Measurements from ENCODE around the gene MRPS31. TPM values are rescaled to one million over a fixed set of nuclear protein-coding genes. Genes with fewer than 3 reads are reported as not detected.
A peak's percentile ranks its signal among the peaks of the same experiment; 100 is the strongest.

MRPS31 gene
- 18.8 and 25.1 TPM in 2 replicates for total RNA-seq (2012; rRNA removed)

DNA sequence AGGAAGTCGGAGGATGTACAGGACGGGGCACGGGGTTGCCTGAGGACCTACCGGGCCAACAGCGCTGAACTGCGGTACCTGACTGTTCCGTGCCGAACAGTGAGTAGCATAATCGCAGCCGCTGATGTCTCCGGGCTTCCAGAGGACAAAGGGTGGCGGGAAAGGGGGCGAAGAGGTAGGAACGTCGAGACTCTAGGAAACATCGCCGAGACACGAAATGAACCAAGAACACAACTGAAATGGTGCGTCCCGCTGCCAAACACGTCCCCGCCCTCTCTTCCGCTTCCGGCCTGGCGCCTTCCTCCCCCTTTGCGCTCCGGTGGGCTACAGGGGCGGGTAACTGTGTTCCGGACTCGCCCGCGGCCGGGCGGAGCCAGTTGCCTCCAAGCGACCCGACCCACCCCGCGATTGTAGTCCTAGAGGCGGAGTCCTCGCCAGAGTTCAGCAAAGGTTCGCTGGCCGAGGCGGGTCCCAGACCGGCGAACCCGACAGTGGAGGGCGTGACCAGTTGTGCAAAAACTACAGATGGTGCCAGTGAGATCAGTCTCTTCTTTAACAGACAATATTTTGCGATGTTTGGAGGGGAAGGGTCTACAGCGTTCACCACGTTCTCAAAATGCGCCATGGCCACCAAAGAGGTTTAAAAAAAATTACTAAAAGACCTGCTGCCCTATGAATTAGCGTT, at the start of gene MRPS31:
Gene MRPS31 (minus strand): TSS at position 257 of the 685 bp plus-strand sequence. CDS start 54 bp downstream, at position 203.
- no peaks in the 10 kb centered on the region for H3K27me3 ChIP-seq (ENCODE audit: control insufficient read depth, insufficient read depth, low read length)
- H3K4me1 ChIP-seq (ENCODE audit: control insufficient read depth, insufficient read depth, low read length) = peaks cover 7% of the 10 kb centered on the region
- H3K36me3 ChIP-seq (ENCODE audit: insufficient read depth, low read length) = no peaks in the 10 kb centered on the region
- H3K9ac ChIP-seq (ENCODE audit: low read depth, low read length) = peak within 1 kb of the TSS; percentile 89
- H3K4me3 ChIP-seq (ENCODE audit: low read length) = peak within 1 kb of the TSS; percentile 91
- no peaks in the 10 kb centered on the region for H3K9me3 ChIP-seq (replicated peaks; ENCODE audit: low read length)
- H3K4me2 ChIP-seq (ENCODE audit: low read length) = peak within 1 kb of the TSS; percentile 89

GRCh38 chr13:40819797-40820315, 48.9 kb upstream of the MRPS31 start:
- H3K4me2 ChIP-seq (ENCODE audit: low read length) = no peak overlapping the region
- H3K9ac ChIP-seq (ENCODE audit: low read depth, low read length) = no peak overlapping the region
- H3K4me1 ChIP-seq (ENCODE audit: control insufficient read depth, insufficient read depth, low read length) = no peaks in the 10 kb centered on the region
- H3K27me3 ChIP-seq (ENCODE audit: control insufficient read depth, insufficient read depth, low read length) = no peaks in the 10 kb centered on the region
- H3K4me3 ChIP-seq (ENCODE audit: low read length) = no peak overlapping the region
- H3K9me3 ChIP-seq (replicated peaks; ENCODE audit: low read length) = no peaks in the 10 kb centered on the region
- no peaks in the 10 kb centered on the region for H3K36me3 ChIP-seq (ENCODE audit: insufficient read depth, low read length)

GRCh38 chr13:40818926-40819325, 47.9 kb upstream of the MRPS31 start:
- no peaks in the 10 kb centered on the region for H3K9me3 ChIP-seq (replicated peaks; ENCODE audit: low read length)
- H3K4me3 ChIP-seq (ENCODE audit: low read length) = no peak overlapping the region
- no peak overlapping the region for H3K4me2 ChIP-seq (ENCODE audit: low read length)
- no peaks in the 10 kb centered on the region for H3K36me3 ChIP-seq (ENCODE audit: insufficient read depth, low read length)
- no peaks in the 10 kb centered on the region for H3K4me1 ChIP-seq (ENCODE audit: control insufficient read depth, insufficient read depth, low read length)
- H3K27me3 ChIP-seq (ENCODE audit: control insufficient read depth, insufficient read depth, low read length) = no peaks in the 10 kb centered on the region
- H3K9ac ChIP-seq (ENCODE audit: low read depth, low read length) = no peak overlapping the region

DNA sequence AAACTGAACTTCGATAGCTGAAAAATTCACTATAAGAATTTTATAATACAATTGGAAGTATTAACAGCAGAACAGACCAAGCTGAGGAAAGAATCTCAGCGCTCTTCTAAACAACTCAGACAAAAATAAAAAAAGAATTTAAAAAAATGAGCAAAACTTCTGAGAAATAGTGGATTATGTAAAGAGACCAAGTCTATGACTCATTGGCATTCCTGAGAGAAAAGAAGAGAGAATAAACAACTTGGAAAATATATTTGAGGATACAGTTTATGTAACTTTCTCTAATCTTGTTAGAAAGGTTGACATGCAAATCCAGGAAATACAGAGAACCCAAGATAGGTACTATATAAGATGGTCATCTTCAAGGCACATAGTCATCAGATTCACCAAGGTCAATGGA, 43.8 kb upstream of the MRPS31 start:
- Histone ChIP-seq H3K36me3 (ENCODE audit: insufficient read depth, low read length) (peaks cover 9% of the 10 kb centered on the region), H3K4me3 (ENCODE audit: low read length) (no peak overlapping the region), H3K4me2 (ENCODE audit: low read length) (no peak overlapping the region), H3K27me3 (ENCODE audit: control insufficient read depth, insufficient read depth, low read length) (no peaks in the 10 kb centered on the region), H3K9me3 (replicated peaks; ENCODE audit: low read length) (no peaks in the 10 kb centered on the region), H3K9ac (ENCODE audit: low read depth, low read length) (no peak overlapping the region), H3K4me1 (ENCODE audit: control insufficient read depth, insufficient read depth, low read length) (no peaks in the 10 kb centered on the region)

DNA sequence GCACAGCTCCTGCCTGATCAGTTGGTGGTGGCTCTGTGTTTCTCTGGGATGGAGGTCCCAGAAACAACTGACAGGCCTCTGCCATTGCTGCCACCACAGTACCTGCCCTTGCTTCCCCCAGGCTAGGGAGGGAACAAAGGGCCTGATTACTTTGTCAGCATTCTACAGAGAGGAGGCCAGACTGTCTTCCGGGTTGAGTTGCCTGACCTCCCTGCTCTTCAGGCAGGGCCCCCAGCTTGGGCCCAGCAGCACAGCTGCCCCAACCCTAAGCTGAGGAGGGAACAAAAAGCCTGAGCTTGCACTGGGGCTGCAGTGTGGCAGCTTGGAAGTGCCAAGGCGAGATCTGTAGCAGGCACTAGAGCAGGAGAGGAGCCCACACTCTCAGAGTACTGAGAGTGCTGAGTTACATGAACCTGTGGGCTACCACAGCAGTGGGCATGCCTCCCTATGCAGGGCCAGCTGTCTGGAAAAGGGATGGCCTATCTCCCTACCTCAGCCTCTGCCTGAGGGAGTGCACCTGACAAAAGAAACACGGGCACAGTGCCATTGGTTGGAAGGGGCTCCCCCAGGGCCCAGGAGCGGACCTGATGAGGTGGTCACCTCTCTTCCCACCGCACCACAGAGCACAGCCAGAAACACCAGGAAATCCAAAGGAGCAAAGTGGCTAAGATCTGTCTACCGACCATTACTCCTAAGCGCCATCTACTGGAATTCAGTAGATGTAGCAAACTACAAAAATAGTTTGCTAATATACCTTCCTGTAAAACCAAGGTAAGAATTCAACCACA, 42.9 kb upstream of the MRPS31 start:
- Histone ChIP-seq H3K4me1 (ENCODE audit: control insufficient read depth, insufficient read depth, low read length) (no peaks in the 10 kb centered on the region), H3K36me3 (ENCODE audit: insufficient read depth, low read length) (peaks cover 17% of the 10 kb centered on the region), H3K4me2 (ENCODE audit: low read length) (no peak overlapping the region), H3K27me3 (ENCODE audit: control insufficient read depth, insufficient read depth, low read length) (no peaks in the 10 kb centered on the region), H3K9me3 (replicated peaks; ENCODE audit: low read length) (no peaks in the 10 kb centered on the region), H3K4me3 (ENCODE audit: low read length) (no peak overlapping the region), H3K9ac (ENCODE audit: low read depth, low read length) (no peak overlapping the region)

- Histone ChIP-seq H3K9ac (ENCODE audit: low read depth, low read length) (no peak overlapping the region), H3K9me3 (replicated peaks; ENCODE audit: low read length) (no peaks in the 10 kb centered on the region), H3K4me2 (ENCODE audit: low read length) (no peak overlapping the region), H3K4me3 (ENCODE audit: low read length) (no peak overlapping the region), H3K27me3 (ENCODE audit: control insufficient read depth, insufficient read depth, low read length) (no peaks in the 10 kb centered on the region), H3K36me3 (ENCODE audit: insufficient read depth, low read length) (peaks cover 20% of the 10 kb centered on the region), H3K4me1 (ENCODE audit: control insufficient read depth, insufficient read depth, low read length) (no peaks in the 10 kb centered on the region)
These were observed 41.9 kb upstream of the MRPS31 start for GRCh38 chr13:40812724-40813445.

GRCh38 chr13:40812102-40812501, 41.1 kb upstream of the MRPS31 start:
- Histone ChIP-seq H3K9ac (ENCODE audit: low read depth, low read length) (no peak overlapping the region), H3K36me3 (ENCODE audit: insufficient read depth, low read length) (peaks cover 20% of the 10 kb centered on the region), H3K4me1 (ENCODE audit: control insufficient read depth, insufficient read depth, low read length) (no peaks in the 10 kb centered on the region), H3K4me3 (ENCODE audit: low read length) (no peak overlapping the region), H3K4me2 (ENCODE audit: low read length) (no peak overlapping the region), H3K27me3 (ENCODE audit: control insufficient read depth, insufficient read depth, low read length) (no peaks in the 10 kb centered on the region), H3K9me3 (replicated peaks; ENCODE audit: low read length) (no peaks in the 10 kb centered on the region)

DNA sequence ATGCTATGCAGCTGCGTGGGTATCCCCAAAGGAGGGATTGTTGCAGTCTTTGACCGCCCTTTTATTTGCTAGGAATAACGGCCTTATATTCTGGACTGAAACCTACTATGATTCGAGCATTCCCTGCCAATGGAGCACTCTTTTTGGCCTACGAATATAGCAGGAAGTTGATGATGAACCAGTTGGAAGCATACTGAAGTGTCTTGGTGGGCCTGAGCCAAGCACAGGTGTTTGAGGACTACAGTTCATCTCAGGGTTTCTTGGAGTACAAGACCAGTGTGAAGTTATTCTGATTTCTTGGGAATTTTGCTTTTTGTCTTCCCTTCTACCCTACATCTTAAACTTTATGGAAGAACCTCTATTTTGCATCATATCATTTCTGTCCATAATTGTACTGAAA, 38.5 kb upstream of the MRPS31 start:
- Histone ChIP-seq H3K27me3 (ENCODE audit: control insufficient read depth, insufficient read depth, low read length) (no peaks in the 10 kb centered on the region), H3K4me1 (ENCODE audit: control insufficient read depth, insufficient read depth, low read length) (no peaks in the 10 kb centered on the region), H3K4me2 (ENCODE audit: low read length) (no peak overlapping the region), H3K36me3 (ENCODE audit: insufficient read depth, low read length) (peaks cover 27% of the 10 kb centered on the region), H3K9ac (ENCODE audit: low read depth, low read length) (no peak overlapping the region), H3K9me3 (replicated peaks; ENCODE audit: low read length) (no peaks in the 10 kb centered on the region), H3K4me3 (ENCODE audit: low read length) (no peak overlapping the region)

DNA sequence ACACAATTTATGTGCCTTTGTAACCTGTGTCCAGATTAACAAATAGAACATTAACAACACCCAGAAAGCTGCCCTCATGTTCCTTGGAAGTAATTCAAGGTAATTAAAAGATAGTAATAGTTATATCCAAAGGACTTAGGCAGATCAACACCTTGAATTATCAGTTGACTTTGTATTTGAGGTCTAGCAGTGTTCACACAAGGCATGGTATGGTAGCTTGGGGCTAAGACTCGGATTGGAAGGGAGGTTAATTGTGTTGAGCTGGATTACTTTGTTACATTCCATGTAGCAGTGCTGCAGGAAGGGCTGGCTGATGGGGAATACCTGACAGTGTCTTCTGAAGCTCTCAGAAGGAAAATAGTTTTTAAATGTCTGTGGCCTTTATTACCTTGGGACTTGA, 35.3 kb upstream of the MRPS31 start:
- Histone ChIP-seq H3K9ac (ENCODE audit: low read depth, low read length) (no peak overlapping the region), H3K9me3 (replicated peaks; ENCODE audit: low read length) (no peaks in the 10 kb centered on the region), H3K4me2 (ENCODE audit: low read length) (no peak overlapping the region), H3K27me3 (ENCODE audit: control insufficient read depth, insufficient read depth, low read length) (no peaks in the 10 kb centered on the region), H3K4me1 (ENCODE audit: control insufficient read depth, insufficient read depth, low read length) (no peaks in the 10 kb centered on the region), H3K36me3 (ENCODE audit: insufficient read depth, low read length) (peaks cover 46% of the 10 kb centered on the region), H3K4me3 (ENCODE audit: low read length) (no peak overlapping the region)

DNA sequence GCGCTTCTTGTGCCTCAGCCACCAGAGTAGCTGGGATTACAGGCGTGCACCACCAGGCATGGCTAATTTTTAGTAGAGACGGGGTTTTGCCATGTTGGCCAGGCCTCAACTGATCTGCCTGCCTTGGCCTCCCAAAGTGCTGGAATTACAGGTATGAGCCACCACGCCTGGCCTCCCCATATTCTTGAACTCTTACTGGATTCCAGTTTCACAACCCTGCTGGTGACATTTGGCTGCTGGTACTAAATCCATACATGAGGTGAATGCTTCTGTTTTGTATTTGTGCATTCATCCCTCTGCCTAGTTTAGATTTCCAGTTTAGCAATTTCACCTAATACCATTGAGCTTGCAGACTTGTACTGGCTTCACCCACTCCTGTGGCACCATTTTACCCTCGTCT, 32.3 kb upstream of the MRPS31 start:
- H3K4me2 ChIP-seq (ENCODE audit: low read length) = no peak overlapping the region
- no peaks in the 10 kb centered on the region for H3K4me1 ChIP-seq (ENCODE audit: control insufficient read depth, insufficient read depth, low read length)
- peaks cover 44% of the 10 kb centered on the region for H3K36me3 ChIP-seq (ENCODE audit: insufficient read depth, low read length)
- no peaks in the 10 kb centered on the region for H3K9me3 ChIP-seq (replicated peaks; ENCODE audit: low read length)
- H3K27me3 ChIP-seq (ENCODE audit: control insufficient read depth, insufficient read depth, low read length) = no peaks in the 10 kb centered on the region
- no peak overlapping the region for H3K4me3 ChIP-seq (ENCODE audit: low read length)
- H3K9ac ChIP-seq (ENCODE audit: low read depth, low read length) = no peak overlapping the region

Measured in skeletal muscle satellite cell (primary cell).